Myometrial cell (primary cell): ENCODE measurements around the gene FAAP100. TPM values are rescaled to one million over a fixed set of nuclear protein-coding genes. Genes with fewer than 3 reads are reported as not detected.

Experiments used
- total RNA-seq: library from RNA; depleted of rRNA; stranded (reverse); fragments of >200 nt; gene quantifications from 2 replicates; pipeline ENCODE4 v1.2.3, GENCODE V29; 2015

FAAP100 gene
- 29.1 and 29.4 TPM in 2 replicates for total RNA-seq

GRCh38 chr17:81552244-81553017 is at the start of gene FAAP100:
FAAP100 (minus strand) TSS chr17:81552353; CDS start chr17:81552330, 23 bp downstream.

GRCh38 chr17:81527591-81528383 is 24.4 kb downstream of the FAAP100 start, which contains the start of gene FSCN2:
FSCN2 (plus strand) TSS chr17:81528377; CDS start chr17:81528532, 155 bp downstream.

GRCh38 chr17:81512562-81513371 is 39.4 kb downstream of the FAAP100 start, which contains the start of gene ACTG1:
ACTG1 (minus strand) TSS chr17:81512799; CDS start chr17:81512354, 445 bp downstream.

Other genes starting within 250 kb of the FAAP100 start
- 6.3 and 7.3 TPM in 2 replicates for gene BAHCC1, start 156.9 kb downstream of the FAAP100 start, total RNA-seq
- gene ACTG1, start 39.6 kb downstream of the FAAP100 start, total RNA-seq = 8,175 and 10,672 TPM in 2 replicates
- gene FSCN2, start 24.0 kb downstream of the FAAP100 start, total RNA-seq = 0.35 TPM in 1 of 2 replicates, not detected in the other
- 63.8 and 70.1 TPM in 2 replicates for gene NPLOC4, start 84.8 kb upstream of the FAAP100 start, total RNA-seq
- 1.9 and 2.0 TPM in 2 replicates for gene TSPAN10, start 84.8 kb upstream of the FAAP100 start, total RNA-seq
- gene PDE6G, start 104.2 kb upstream of the FAAP100 start, total RNA-seq = 1.2 and 3.2 TPM in 2 replicates
- gene OXLD1, start 114.3 kb upstream of the FAAP100 start, total RNA-seq = 50.7 and 58.1 TPM in 2 replicates
- 11.8 and 17.7 TPM in 2 replicates for gene CCDC137, start 114.4 kb upstream of the FAAP100 start, total RNA-seq
- 37.7 and 46.4 TPM in 2 replicates for gene ARL16, start 131.4 kb upstream of the FAAP100 start, total RNA-seq
- 88.8 and 125 TPM in 2 replicates for gene HGS, start 131.7 kb upstream of the FAAP100 start, total RNA-seq
- 80.1 and 94.3 TPM in 2 replicates for gene MRPL12, start 151.0 kb upstream of the FAAP100 start, total RNA-seq
- gene SLC25A10, start 159.9 kb upstream of the FAAP100 start, total RNA-seq = 12.7 and 23.0 TPM in 2 replicates